Erythroblast (primary cell): ENCODE results near the gene KIRREL3.

ENCODE experiments used
- GATA1 ChIP-seq: IDR thresholded peaks from 2 replicates; pipeline ENCODE4 v1.6.1; 2011; ENCODE audit warnings: low read depth, mild to moderate bottlenecking, control low read depth, low read length, moderate library complexity
- POLR2A ChIP-seq: IDR thresholded peaks from 2 replicates; pipeline ENCODE4 v1.6.1; 2011; ENCODE audit warnings: mild to moderate bottlenecking, low read length

- TF ChIP-seq POLR2A (no peak), GATA1 (no peak)
Observed at GRCh38 chr11:126585774-126586491, 414.6 kb downstream of the KIRREL3 start.
